22Rv1 (cell line): Measurements from ENCODE around the gene EML6.
"Not testable (repeated sequence)": the region's sequence is repeated elsewhere in the genome, so short reads cannot be mapped to it uniquely, and the experiment has no call there.

Source experiments
- H3K27ac ChIP-seq: fragments of 450-650 bp; 2 replicates; pipeline ENCODE4 v1.5.1; 2017
- ZFX ChIP-seq: fragments of 450-650 bp; IDR thresholded peaks from 2 replicates; pipeline ENCODE4 v1.6.1; 2017; ENCODE audit warnings: antibody characterized with exemption, borderline replicate concordance
- TF ChIP-seq, protein P1 (sequence below): fragments of 450-650 bp; IDR thresholded peaks from 2 replicates; pipeline ENCODE4 v1.5.1; 2017; ENCODE audit warnings: mild to moderate bottlenecking

Gene EML6

DNA sequence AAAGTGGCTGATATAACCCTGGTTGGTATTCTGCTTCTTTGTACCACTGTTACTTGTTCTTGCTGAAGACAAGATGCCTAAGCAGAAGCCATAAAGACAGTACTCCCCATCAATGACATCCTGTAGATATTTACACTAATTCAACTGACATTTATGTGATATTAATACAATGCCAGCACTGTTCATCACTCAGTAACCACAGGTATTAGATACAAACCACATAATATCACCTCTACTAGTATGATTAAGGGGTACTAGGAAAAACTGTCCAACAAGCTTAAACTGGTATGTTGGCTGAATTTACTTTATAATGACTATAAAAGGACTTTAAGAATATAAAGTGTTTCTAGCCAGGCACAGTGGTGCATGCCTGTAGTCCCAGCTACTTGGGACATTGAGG, 261.0 kb downstream of the EML6 start:
- TF ChIP-seq ZFX = no peak
- TF ChIP-seq, protein P1, sequence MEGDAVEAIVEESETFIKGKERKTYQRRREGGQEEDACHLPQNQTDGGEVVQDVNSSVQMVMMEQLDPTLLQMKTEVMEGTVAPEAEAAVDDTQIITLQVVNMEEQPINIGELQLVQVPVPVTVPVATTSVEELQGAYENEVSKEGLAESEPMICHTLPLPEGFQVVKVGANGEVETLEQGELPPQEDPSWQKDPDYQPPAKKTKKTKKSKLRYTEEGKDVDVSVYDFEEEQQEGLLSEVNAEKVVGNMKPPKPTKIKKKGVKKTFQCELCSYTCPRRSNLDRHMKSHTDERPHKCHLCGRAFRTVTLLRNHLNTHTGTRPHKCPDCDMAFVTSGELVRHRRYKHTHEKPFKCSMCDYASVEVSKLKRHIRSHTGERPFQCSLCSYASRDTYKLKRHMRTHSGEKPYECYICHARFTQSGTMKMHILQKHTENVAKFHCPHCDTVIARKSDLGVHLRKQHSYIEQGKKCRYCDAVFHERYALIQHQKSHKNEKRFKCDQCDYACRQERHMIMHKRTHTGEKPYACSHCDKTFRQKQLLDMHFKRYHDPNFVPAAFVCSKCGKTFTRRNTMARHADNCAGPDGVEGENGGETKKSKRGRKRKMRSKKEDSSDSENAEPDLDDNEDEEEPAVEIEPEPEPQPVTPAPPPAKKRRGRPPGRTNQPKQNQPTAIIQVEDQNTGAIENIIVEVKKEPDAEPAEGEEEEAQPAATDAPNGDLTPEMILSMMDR = no peak
- peak overlapping the region; percentile 46; the same call in 1 of the 2 replicates for H3K27ac ChIP-seq

DNA sequence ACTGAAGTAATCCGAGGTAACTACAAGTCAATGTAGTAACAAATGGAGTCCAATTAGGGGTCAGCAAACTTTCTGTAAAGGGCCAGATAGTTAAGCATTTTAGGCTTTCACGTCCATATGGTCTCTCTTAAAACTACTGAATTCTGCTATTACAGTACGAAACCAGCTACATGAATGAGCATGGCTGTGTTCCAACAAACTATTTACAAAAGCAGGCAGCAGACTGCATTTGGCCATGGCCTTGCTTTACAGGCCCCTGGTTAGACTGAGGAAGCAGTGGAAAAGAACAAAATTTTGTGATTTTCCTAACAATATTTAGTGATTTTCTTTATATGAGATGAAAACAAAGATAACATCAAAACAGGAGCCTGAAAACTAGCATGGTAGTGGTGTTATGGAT, 262.8 kb downstream of the EML6 start:
- TF ChIP-seq, protein P1 = no peak
- TF ChIP-seq ZFX = no peak

DNA sequence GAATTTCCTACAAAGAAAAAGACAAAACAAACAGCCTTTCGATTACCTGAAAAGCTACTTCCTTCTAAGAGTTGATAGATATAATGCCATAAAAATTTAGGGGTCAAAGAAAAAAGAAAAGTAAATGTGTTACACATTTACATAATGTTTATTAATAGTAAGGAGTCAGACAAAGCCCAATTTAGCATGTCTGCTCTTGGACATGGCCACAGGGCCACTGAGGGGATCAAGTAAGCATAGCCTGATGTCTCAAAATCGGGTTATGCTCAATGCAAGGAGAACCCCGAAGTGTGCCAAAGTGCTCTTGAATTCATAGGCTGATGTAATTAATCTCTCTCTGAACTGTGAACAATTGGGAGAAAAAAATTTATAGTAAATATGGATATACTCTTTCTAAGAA, 265.1 kb downstream of the EML6 start:
- H3K27ac ChIP-seq = no peak overlapping the region
- TF ChIP-seq, protein P1 = no peak
- no peak for TF ChIP-seq ZFX

More for the DNA sequence above, 262.8 kb downstream of the EML6 start:
- no peak overlapping the region for H3K27ac ChIP-seq

DNA sequence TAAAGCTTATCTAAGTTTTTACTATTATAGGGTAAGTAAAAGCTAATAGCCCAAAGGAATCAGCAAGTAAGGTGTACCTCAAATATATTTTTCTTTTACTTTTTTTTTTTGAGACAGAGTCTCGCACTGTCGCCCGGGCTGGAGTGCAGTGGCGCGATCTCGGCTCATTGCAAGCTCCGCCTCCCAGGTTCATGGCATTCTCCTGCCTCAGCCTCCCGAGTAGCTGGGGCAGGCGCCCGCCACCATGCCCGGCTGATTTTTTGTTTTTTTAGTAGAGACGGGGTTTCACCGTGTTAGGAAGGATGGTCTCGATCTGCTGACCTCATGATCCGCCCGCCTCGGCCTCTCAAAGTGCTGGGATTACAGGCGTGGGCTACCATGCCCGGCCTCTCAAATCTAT, 267.2 kb downstream of the EML6 start:
- H3K27ac ChIP-seq = not testable (repeated sequence)

DNA sequence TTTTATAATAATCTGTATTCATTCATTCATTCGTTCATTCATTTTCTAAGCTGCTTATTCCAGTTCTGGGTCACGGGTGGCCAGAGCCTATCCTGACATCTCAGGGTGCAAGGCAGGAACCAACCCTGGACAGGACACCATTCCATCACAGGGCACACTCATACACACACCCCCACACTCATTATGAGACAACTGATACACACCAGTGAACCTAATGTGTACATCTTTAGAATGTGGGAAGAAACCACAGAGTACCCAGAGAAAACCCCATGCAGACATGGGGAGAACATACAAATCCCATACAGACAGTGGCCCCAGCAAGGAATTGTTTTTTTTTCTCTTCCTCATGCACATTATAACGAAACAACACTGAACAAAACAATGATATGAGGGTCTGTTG, 272.1 kb downstream of the EML6 start:
- TF ChIP-seq, protein P1 = no peak
- no peak for TF ChIP-seq ZFX
- H3K27ac ChIP-seq = no peak overlapping the region

DNA sequence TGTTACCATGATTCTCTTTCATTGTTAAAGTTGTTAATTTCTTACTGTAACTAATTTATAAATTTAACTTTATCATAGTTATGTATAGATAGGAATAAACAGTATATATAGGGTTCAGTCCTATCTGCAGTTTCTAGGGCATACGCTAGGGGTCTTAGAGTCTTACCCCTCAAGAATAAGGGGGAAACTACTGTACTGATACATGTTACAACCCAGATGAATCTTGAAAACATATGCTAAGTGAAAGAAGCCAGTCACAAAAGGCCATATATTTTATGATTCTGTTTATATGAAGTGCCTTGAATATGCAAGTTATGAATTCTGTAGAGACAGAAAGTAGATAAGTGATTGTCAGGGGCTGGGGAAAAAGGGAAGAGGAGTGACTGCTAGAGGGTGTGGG, 274.4 kb downstream of the EML6 start:
- no peak overlapping the region for H3K27ac ChIP-seq
- TF ChIP-seq, protein P1 = no peak
- no peak for TF ChIP-seq ZFX

DNA sequence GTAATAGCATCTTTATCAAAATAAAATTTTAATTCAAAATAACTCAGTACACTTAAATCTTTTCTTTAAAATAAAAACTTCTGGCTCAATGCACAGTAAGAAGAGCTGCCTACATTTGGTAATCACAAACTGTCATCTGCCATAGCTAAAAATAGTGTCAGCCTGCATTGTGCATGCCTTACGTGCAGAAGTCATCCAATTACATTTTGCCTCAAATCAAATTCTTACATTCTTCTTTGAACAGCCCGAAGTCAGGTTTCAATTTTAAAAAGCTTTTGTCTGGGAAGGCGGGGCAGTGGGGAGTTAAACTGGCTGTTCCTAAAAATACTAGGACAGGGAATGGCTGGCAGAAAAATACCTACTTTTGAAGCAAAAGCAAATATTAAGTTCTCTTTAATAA, 275.7 kb downstream of the EML6 start:
- TF ChIP-seq, protein P1 = no peak
- TF ChIP-seq ZFX = no peak
- no peak overlapping the region for H3K27ac ChIP-seq

DNA sequence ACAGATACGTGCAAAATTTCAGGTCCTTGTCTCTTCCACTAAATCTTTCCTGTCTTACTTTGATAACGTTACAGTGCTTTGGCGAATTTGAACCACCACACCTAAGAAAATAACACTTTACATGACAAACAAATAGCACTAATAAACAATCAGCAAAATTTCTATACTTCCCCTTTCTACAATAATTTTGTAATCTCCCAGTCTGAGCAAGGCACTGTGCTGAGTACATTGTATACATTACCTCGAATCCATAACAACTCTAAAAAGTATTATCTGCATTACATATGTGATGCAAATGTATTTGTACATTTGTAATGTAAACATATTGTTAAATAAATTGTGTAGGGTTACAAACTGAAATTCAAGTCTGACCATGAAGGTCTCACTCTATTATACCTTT, 276.9 kb downstream of the EML6 start:
- no peak overlapping the region for H3K27ac ChIP-seq
- TF ChIP-seq, protein P1 = no peak
- no peak for TF ChIP-seq ZFX
